ENCODE results near the gene MBD3.
"Not testable (repeated sequence)": the region's sequence is repeated elsewhere in the genome, so short reads cannot be mapped to it uniquely, and the experiment has no call there.

MBD3 gene, protein sequence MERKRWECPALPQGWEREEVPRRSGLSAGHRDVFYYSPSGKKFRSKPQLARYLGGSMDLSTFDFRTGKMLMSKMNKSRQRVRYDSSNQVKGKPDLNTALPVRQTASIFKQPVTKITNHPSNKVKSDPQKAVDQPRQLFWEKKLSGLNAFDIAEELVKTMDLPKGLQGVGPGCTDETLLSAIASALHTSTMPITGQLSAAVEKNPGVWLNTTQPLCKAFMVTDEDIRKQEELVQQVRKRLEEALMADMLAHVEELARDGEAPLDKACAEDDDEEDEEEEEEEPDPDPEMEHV

DNA sequence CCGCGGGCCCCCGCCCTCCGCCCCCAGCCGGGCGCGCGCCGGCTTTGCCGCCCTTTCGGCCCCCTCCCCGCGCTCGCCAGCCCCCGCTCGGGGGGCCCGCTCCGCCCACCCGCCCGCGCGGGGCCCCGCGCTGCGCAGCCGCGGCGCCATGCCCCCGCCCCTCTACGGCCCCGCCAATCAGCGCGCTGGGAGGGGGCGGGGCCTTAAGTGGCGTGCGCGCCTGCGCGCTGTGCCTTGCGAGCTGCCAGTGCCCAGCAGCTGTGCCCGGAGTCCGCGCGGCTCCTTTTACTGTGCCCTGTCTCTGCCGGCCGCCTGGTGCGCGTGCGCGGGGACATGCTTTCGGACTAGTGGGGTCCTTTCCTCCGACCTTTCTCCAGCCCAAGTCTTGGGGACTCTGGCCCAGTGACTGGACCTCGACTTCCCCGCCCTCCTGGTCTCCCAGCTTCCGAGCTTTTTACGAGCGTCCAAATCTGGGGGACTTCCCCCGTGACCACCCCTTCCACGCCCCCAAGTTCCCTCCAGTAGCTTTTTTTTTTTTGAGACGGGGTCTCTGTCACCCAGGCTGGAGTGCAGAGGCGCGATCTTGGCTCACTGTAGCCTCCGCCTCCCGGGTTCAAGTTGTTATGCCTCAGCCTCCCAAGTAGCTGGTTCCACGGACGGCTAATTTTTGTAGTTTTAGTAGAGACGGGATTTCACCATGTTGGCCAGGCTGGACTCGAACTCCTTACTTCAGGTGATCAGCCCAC, at the start of gene MBD3:
Gene MBD3 (minus strand): TSS at position 111 of the 746 bp plus-strand sequence. CDS start 234 bp downstream, outside the sequence.
- peak; percentile 78 for DNase-seq (ENCODE audit: low read depth, low spot score)

DNA sequence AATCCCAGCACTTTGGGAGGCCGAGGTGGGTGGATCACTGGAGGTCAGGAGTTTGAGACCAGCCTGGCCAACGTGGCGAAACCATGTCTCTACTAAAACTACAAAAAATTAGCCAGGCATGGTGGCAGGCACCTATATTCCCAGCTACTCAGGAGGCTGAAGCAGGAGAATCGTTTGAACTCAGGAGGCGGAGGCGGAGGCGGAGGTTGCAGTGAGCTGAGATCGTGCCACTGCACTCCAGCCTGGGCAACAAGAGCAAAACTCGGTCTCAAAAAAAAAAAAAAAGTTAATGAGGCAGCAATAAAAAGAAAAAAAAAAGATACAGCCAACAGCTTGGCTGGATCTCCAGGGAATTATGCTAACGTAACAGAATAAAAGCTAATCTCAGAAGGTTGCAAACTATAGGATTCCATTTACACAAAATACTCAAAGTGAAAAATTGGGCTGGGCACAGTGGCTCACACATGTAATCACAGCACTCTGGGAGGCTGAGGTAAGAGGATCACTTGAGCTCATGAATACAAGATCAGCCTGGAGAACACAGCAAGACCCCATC, 48.3 kb upstream of the MBD3 start:
- DNase-seq (ENCODE audit: low read depth, low spot score): not testable (repeated sequence)

DNA sequence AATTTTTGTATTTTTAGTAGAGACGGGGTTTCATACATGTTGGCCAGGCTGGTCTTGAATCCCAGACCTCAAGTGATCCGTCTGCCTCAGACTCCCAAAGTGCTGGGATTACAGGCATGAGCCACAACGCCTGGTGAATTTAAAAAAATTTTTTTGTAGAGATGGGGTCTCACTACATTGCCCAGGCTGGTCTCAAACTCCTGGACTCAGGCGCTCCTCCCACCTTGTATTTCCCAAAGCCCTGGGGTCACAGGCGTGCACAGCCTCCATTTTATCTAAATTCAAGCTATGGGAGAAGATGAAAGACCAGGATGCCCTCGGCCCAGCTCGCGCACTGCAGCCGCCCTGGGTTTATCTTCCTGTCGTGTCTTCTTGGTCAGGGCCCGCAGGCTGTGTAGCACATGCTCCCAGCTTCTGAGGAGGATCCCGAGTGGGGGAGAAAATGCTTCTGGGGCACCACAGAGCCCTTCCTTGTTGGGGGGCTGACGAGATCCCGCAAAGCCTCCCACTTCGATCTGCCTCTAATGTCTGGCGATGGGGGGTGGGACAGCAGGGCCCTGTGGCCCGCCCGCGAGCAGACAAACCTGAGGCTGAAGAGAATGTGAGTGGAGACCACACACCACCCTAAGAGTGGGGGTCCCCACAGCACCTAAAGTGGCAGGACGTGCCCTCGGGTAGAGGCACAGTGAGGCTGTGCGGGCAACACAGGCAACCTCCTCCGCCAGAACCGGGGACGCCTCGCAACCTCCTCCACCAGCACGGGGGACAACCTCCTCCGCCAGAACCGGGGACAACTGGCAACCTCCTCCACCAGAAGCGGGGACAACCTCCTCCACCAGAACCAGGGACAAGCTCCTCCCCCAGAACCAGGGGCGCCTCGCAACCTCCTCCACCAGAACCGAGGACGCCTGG, 43.9 kb upstream of the MBD3 start:
- no peak for DNase-seq (ENCODE audit: low read depth, low spot score)

DNA sequence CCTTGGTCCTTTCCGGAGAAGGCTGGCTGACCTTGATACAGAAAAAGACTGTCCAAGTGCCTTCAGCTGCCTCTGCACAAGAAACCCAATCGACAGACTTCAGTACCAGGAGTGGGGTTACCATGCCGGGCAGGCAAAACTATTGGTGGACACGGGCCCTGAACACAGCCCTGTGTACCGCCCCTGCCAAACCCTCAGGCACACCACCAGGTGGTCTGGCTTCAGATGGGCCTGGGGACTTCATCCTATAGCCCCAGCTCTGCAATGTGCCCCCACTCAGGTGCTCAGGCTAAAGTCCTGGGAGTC, 42.2 kb upstream of the MBD3 start:
- DNase-seq (ENCODE audit: low read depth, low spot score): no peak

DNA sequence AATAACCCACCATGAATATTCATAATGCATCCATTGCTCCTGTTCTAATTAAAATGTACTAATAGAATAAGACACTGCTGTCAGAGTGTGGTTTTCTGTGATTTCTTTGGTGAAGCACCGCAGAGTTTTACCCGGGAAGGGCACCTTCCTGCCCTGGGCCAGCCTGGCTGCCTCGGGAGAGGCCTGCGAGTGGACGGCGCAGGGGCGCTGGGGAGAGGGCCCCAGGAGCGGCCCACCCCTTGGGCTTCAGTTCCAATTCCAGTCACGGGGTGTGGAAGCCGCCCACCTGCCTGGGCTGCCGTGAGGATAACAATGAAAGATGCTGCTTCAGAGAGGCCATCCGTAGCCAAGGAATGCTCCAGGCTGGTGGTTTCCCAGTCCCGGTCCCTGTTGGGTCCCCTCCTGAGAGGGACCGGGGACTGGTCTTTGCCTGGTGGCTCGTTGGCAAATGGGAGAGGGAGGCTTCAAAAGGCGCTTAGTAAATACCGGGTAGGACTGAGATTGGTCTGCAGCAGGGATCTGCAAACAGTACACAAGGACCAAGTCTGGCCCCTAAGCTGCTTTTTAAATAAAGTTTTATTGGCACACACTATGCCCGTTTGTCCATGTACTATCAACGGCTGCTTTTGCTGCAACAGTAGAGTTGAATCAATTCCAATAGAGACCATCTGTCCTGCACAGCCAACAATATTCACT, 41.7 kb upstream of the MBD3 start:
- no peak for DNase-seq (ENCODE audit: low read depth, low spot score)

DNA sequence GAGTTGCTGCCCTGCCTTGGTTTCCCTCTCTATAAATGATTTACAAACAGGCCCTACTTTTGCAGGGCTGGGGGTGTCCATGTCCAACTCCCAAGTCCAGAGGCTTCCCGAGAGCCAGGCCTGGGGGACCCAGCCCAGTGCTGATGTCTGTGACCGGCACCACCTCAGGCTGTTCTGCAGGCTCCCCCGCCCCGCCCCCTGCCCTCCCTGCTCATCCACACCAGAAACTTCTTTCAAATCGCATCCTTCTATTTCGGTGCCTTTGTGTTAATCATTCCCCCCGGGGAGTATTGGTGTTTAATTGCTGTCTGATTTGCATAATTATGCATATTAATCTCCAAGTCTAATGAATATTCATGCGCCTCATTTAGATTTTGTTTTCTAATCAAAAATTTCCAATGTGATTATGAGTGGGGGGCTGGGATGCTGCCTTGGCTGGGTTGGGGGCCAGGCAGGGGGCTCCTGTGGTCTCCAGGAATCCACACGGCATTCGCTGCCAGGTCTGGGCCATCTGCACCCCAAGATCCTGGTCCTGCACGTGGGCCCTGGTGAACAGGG, 40.7 kb upstream of the MBD3 start:
- no peak for DNase-seq (ENCODE audit: low read depth, low spot score)

DNA sequence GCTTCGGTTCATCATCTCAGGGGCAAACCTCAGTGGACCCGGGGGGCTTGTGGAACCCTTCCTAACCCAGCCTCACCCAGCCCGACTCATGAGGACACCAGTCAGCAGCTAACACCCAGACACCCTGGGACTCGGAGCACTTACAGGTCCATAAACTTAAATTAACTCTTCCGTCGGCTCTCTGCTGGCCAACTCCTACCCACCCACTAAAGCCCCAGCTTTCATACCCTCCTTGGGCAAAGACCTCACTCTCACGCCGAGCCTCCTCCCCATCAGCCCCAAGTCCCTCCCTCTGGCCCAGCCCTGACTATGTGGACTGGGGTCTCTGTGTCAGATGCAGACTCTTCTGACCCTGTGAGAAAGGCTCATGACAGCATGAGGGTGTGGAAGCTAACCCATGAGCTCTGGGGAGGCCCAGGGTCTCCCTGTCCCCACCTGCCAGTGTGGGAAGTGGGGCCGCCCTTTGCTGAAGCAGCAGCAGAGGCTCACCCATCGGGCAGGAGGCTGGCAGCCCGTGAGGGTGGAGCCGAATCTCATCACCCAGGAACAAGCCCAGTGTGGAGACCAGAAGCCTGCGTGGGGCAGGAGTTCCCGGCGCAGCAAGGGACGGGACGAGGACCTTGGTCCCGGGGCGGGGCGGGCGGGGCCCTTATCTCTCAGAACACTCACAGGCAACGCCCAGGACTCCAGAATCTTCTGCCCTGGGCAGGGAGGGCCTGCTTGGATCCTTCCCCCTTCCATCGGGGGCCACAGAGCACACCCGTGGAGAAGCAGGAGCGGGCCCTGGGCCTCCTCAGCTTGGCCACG, 40.0 kb upstream of the MBD3 start:
- DNase-seq (ENCODE audit: low read depth, low spot score): no peak

DNA sequence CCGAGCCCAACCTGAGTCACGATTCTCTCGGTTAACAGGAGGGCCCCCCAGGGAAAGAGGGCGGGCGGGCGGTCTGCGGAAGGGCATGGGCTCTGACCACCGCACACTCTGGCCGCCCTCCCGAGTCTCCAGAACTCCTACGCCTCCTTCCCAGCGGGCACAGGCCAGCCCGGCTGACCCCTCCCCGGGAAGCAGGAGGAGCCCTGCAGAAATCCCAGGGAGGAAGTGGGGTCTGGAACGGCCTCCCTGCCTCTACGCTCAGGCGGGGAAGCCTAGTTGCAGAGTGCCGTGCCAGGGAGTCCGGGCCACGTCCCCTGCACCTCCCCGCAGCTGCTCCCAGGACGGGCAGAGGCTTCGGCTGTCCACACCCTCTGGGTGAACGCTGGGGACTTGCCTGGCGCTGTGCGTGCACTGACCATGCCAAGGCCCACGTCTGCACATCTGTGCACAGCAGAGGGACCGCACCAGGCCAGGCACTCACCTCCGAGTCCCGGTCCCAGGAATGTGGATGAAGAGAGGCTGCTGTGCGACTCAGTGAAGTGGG, 39.0 kb upstream of the MBD3 start:
- DNase-seq (ENCODE audit: low read depth, low spot score): no peak

DNA sequence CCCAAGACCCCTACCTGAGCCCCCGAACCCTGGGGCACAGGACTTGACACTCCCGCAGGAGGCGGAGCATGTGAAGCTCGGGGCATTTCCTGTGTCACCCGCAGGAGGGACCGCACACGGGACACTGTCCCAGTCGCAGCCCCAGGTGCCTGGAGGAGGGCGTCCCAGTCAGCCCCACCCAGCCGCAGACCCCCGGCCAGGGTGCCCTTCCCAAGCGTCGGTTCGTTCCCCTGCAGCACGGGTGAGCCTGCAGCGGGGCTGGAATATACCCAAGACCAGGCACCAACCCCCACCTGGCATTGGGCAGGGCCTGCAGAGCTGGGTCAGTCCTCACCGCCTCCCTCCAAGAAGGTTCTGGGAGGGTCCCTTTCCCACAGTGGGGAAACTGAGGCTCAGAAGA, 38.1 kb upstream of the MBD3 start:
- no peak for DNase-seq (ENCODE audit: low read depth, low spot score)

DNA sequence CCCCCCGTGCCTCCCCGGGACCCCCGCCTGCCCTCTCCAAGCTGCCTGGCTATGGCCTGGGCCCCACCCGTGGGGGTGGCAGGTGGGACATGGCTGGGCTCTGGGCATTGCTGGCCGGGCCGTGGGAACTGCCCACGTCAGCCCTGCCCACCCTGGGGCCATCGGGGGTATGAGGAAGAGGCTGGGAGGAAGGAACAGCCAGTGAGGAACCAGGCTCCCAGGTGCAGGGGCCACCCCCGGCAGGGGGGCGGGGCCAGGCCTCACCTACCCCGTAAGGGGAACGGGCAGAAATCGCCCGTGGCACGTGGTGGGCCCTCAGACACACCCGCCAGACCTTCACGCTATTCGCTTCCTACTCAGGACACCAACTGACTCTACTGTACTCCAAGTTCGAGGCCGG, 37.3 kb upstream of the MBD3 start:
- DNase-seq (ENCODE audit: low read depth, low spot score): no peak

DNA sequence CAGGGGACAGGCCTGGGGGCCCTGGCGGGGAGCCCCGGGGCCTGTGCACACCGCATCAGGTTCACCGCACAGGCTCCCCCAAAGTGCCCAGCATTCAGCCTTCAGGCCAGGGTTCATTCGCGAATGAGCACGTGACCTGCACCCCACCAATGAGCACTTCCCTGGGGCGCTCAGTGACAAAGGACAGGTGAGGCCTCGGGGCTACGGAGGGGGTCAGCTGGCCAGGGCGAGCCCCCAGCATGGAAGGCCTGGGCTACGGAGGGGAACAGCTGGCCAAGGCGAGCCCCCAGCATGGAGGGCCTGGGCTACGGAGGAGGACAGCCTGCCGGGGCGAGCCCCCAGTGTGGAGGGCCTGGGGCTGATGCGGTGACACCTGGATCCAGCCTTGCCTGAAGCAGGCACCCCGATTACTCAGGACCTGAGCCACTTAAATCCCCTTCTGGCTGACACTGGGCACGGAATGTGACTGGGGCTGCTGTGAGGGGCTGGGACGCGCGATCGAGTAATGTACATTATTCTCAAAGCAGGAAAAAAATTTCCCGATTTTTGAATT, 36.7 kb upstream of the MBD3 start:
- DNase-seq (ENCODE audit: low read depth, low spot score): no peak

DNA sequence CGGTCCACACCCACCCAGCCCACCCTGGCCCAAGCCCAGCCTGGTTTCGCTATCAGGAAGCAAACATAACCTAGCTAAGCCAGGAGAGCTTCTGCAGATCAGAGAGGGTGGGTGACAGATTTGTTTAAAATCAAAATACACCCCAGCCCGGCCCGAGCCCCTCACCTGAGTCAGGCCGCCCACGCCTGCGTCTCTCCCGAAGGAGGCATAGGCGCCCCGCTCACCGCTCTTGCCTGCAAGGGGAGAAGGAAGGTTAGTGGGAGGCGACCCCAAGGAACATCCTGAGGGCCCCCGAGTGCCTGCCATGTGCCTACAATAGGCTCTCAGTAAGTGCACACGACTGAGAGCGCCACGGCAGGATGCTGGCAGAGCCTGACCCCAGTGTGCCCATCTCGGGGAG, 34.5 kb upstream of the MBD3 start:
- no peak for DNase-seq (ENCODE audit: low read depth, low spot score)

DNA sequence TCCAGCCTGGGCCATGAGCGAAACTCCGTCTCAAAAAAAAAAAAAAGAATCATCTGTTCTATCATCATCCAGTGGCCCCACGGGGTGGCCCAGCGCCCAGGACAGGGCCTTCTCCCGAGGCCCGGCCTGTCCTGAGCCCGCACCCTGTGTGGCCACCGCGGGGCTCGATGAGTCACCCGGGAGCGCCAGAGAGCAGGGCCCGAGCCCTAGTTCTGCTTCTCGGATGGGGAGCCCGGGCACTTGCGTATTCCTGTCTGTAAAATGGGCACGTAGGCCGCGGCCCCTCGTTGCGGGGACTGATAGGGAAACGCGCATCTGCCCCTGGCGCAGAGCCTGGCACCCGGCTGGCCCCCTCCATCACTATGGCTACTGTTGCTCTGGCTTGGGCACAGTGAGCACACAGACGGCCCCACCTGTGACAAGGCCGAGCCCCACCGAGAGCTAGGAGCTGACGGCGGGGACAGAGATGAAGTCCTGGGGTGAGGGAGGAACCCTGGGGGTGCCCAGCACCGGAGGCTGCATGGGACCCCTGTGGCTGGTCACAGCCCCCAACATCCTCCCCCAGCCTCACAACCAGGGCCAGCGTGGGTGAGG, 33.8 kb upstream of the MBD3 start:
- no peak for DNase-seq (ENCODE audit: low read depth, low spot score)

DNA sequence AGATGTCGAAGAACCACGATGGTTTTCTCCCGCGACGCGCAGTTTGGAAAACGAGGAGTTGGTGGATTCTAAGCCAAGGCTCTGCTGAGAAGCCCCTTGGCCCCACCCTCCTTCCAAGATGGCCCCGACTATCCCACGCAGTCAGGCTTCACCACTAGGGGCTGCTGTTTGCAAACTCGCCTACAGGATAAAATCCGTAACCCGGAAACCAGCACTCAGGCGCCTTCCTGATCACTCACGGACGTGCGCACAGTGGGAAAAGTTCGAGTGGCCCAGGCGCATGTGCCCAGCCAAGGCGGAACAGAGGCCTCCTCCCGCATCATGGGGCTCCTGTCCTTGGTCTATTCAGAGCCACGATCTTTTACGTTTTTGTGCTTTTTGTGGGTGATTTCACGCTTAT, 31.8 kb upstream of the MBD3 start:
- DNase-seq (ENCODE audit: low read depth, low spot score): peak; percentile 18

DNA sequence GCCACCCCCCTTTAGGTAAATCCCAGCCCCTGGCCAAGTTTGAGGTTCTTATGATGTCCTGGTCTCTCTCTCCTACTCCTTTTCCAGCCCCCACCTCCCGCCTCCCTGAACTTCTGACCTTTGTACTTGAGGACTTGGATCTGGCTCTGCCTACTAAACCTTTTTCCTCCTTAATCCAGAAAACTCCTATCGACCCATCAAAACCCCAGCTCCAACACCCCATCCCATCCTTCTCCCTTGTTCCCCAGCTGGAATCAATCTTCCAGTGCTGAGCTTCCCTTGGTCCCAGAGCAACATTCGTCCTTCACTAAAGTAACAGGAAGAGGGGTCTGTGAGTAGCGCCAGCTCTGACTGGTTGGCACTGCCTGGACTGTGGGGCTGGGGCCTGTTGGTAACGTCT, 29.9 kb upstream of the MBD3 start:
- no peak for DNase-seq (ENCODE audit: low read depth, low spot score)

DNA sequence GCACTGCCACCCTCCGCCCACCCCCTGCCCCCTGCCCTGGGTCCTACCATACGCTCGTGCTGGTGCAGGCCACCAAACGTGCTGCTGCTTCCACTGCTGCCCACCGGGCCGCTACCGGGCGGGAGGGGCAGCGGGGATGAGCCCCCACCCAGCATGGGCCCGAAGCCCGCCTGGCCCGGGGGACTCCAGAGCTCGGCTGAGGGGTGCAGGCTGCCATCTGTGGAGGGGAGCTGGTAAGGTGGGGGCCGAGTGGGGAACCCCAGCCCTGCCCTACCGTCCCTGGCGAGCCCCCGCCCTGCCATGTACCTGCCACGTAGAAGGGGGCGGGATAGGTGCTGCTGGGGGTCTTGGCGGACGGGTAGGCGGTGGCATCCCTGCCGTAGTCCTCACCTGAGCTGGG, 29.3 kb upstream of the MBD3 start:
- DNase-seq (ENCODE audit: low read depth, low spot score): no peak

DNA sequence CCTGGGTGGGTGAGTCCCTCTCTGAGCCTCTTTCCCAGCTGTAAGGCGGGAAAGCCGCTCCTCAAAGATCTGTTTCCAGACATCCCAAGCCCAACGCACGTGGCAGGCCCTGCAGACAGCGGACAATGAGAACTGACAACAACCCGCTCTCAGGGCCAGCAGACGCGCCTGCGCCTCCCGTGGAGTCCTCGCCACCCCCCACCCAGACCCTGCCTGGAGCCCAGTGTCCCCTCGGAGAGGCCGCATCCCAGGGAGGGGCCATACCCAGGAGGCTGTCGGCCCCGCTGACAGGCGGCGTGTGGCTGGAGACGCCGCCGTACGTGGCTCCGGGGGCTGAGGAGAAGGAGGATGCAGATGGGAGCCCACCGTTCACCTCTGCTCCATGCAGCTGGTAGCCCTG, 28.9 kb upstream of the MBD3 start:
- DNase-seq (ENCODE audit: low read depth, low spot score): no peak

DNA sequence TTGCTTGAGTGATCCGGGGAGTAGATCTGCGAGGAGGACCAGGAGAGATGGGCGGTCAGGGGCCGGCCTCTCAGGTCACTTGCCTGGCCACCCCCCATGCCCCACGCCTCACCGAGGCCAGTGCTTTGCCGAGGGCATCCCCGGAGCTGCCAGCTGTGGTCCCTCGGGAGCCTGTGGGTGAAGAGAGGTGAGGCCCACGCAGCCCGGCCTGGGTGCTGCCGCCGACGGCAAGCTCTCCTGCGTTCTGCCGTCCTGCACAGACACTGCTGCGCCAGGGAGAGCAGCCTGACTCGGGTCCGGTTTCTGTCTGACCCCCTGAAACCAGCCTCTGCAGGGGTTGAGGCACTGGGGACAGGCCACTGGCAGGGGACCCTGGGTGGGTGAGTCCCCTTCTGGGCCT, 28.4 kb upstream of the MBD3 start:
- no peak for DNase-seq (ENCODE audit: low read depth, low spot score)

DNA sequence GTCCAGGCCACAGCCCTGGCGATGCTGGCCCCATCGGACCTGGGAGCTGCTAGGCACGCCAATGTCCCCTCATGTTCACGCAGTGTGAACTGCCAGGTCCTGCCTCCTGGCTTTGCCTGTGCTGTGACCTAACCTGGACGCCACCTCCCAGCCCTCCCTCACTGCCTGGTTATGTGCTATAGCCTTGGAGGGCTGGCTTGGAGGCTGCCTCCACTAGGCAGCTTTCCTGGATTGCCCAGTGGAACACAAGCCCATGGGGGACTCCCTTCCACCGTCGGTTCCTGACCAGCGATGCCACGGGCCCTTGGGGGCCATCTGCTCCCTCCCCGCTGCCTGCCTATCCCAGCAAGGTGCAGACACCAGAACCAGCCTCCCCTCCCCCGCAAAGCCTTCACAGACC, 27.8 kb upstream of the MBD3 start:
- no peak for DNase-seq (ENCODE audit: low read depth, low spot score)

All from smooth muscle cell of the brain vasculature (primary cell).